Stimulated activated CD8-positive, alpha-beta memory T cell treated with anti-CD3 and anti-CD28 coated beads, Interleukin-12 subunit alpha, Interleukin-12 subunit beta, amount 100 ng/mL, for 24 hours (primary cell): Measurements from ENCODE around the gene SAA4.
"Not testable (repeated sequence)": the region's sequence is repeated elsewhere in the genome, so short reads cannot be mapped to it uniquely, and the experiment has no call there.

Experiments used
- DNase-seq: peaks from one replicate; pipeline ENCODE4 v3.0.0-alpha.2; 2020; ENCODE audit errors: extremely low read depth

The SAA4 gene

DNA sequence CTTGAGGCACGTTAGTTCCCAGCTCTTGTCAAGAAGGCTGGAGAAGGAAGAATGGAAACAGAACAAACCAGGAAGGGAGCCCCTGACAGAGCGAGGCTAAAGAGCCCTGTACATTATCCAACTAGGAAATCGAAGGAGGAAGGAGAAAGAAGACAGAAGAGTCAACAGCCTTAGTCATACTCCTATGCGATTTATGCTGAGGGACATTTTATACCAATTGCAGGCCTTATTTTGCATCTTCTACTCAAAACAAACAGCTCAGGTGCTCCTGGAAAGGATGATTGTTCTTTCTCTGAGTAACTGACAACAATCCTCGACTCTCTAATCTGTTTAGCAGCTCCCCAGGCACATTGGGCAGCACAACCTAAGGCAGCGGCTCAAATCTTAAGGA lies 10.6 kb upstream of the SAA4 start:
- DNase-seq = not testable (repeated sequence)

DNA sequence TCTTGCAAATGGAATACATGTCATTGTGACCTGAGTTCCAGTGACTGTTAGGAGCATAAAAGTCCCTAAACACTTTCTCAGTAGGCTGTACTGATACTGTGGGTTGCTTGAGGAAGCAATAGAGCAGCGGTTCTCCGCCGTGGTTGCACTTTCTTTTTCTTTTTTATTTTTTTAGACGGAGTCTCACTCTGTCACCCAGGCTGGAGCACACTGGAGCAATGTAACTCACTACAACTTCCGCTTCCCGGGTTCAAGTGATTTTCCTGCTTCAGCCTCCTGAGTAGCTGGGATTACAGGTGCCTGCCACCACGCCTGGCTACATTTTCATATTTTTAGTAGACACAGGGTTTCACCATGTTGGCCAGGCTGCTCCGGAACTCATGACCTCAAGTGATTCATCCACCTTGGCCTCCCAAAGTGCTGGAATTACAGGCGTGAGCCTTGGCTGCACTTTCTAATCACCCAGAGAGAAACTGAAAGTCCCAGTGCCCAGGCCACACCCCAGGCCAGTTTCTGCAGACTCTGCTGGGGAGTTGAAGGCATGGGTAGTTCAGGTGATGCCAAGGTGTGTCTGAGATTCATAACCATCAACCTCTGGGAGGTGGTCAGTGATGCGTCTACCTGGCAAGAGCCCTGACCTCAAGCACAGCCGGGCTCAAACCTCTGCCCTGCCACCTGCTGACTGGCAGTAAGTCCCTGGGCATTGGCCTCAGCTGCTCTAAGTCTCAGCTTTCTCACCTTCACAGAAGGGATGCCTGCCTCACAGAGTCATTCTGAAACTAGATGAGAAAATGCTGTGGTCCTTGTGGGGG lies 10.0 kb upstream of the SAA4 start:
- DNase-seq = not testable (repeated sequence)

DNA sequence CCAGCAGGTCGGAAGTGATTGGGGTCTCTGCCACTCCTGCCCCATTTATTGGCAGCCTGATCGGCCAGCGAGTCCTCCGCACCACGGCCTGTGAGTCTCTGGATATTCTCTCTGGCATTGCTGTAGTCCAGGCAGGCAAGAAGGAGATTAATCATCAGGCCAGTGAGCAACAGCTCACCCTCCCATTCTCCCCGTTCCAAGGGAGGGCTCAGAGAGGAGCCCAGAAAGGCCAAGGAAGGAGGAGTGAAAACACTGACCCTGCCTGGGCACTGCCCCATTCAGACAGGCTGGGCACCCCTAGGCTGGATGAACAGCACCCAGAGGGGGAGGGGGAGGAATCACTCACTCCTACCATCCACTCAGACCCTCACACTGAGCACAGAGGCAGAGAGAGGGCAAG lies 8.8 kb upstream of the SAA4 start:
- no peak for DNase-seq

DNA sequence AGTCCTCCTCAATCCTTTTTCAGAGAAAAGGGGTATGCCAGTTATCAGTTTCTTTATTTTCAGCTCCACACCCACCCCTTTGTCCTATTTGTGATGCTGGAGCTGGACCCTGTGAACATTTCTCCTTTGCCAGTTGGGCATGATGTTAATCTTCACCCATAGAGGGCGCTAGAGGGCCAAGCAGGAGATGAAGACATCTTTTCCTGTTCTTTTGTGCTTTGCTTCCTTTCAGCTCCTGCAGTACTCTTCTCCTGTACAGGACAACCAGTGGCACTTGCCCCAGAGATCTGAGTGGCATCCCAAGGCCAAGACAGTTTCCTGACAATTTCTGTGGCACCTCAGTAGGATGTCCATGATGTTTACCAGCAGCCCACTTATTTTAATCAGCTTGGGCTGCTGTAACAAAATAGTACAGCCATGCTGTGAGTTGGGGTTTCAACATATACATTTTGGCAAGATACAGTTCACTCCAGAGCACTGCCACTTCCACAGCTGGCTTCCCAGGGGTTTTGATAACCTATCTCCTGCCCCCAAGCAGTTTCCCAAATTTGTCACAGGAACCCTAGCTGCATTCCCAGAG lies 7.3 kb upstream of the SAA4 start:
- no peak for DNase-seq

DNA sequence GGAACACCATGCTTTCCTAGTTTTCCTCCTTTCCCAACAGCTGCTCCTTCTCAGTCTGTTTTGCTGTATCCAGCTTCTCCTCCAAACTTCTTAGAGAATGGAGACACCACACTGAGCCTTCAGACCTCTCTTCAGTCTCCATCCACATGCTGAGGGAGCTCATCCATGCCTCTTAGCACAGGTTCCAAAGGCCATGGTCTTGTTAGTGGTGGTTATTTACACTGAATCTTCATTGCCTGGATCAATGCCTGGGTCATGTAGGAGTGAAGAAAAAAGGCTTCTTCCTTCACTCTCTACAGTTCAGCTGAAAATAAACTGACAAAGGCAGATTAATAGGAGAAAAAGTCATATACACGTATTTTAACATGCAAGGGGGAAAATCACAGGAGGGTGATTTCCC lies 3.1 kb upstream of the SAA4 start:
- DNase-seq = no peak

DNA sequence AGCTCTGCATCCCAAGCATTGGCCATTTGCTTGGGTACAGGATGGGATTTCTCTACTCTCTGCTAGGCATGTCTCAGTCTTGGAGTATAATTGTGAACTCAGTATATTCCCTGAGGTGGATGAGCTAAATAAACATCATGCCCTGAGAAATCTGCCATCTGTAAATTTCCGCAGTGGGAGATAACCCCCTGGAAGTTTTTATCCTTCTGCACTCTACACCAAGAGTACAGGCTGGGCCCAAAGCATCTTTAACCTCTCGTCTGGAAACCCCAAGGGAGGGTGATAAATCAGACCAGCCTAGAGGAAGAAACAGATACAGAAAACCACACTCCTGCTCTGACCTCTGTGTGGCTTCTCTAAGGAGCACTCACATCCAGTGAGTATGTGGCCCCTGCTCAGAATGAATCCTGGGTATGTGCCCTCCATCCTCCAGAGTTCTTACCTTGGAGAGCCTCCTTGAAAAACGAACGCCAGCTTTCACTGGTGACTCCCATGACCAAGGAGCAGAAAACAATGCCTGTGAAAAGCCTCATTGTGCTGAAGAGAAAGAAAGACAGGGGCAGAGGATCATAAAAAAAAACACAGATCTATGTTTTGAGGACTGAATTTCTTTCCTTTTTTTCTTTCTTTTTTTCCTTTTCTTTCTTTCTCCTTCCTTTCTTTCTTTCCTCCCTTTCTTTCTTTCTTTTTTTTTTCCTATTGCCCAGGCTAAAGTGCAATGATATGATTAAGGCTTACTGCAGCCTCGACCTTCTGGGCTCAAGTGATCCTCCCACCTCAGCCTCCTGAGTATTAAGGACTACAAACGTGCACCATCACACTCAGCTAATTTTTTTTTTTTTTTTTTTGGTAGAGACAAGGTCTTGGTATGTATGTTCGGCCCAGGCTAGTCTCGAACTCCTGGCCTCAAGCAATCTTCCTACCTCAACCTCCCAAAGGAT lies 938 bp downstream of the SAA4 start:
- DNase-seq = no peak

DNA sequence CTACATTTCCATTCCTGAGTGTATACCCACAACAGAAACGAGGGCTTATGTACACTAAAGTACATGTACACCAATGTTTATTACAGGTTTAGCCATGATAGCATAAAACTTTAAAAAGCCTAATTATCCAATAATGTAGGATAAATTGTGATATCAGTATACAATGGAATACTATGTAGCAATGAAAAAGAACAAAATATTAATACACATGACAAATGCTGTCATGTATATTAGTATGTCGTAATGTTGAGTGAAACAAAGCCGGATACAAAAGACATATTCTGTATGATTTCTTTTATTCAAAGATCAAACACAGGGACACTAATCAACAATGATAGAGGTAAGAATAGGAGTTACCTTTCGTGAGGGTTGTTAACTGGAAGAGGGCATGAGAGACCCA lies 2.7 kb downstream of the SAA4 start:
- no peak for DNase-seq

DNA sequence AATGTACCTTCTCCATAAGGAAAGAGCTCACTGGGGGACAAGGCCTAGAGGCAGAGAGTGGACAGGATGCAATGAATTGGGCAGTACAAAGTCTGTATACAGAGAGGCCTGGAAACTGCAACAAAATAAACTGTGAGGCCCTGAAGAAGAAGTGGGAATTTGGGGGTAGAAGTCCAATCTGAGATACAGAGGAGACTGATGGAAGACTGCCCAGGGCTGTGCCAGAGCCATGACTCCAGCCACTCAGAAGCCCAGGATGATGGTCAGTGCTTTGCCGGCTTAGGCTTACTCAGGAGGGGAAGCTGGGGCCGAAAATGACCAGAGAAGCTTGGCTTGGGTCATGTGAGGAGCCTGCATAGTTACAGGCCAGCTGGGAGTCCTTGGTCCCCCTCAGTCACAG lies 5.7 kb downstream of the SAA4 start:
- no peak for DNase-seq

DNA sequence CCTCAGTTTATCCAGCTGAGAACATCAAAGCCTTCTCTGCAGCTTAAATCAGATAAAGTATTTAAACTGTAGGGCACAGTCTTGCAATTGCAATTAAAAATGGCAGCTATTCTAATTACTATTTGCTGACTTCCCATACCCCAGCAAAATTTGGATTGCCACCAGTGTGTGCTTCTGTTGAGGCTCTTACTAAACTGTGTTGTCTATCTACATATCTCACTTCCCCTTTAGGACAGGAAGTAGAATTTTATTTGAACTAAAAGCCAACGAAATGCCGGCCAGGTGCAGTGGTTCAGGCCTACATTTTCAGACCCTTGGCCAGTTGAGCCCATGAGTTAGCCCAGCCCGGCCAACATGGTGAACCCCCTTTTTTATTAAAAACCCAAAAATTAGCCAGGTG lies 7.1 kb downstream of the SAA4 start:
- DNase-seq = no peak

DNA sequence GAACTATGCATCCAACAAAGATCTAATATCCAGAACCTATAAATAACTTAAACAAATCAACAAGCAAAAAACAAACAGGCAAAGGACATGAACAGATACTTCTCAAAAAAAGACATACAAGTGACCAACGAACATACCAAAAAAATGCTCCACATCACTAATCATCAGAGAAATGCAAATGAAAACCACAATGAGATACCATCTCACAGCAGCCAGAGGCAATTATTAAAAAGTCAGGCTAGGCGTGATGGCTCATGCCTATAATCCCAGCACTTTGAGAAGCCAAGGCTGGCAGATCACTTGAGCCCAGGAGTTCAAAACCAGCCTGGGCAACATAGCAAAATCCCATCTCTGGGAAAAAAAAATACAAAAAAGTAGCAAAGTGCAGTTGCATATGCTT lies 10.7 kb downstream of the SAA4 start:
- no peak for DNase-seq

DNA sequence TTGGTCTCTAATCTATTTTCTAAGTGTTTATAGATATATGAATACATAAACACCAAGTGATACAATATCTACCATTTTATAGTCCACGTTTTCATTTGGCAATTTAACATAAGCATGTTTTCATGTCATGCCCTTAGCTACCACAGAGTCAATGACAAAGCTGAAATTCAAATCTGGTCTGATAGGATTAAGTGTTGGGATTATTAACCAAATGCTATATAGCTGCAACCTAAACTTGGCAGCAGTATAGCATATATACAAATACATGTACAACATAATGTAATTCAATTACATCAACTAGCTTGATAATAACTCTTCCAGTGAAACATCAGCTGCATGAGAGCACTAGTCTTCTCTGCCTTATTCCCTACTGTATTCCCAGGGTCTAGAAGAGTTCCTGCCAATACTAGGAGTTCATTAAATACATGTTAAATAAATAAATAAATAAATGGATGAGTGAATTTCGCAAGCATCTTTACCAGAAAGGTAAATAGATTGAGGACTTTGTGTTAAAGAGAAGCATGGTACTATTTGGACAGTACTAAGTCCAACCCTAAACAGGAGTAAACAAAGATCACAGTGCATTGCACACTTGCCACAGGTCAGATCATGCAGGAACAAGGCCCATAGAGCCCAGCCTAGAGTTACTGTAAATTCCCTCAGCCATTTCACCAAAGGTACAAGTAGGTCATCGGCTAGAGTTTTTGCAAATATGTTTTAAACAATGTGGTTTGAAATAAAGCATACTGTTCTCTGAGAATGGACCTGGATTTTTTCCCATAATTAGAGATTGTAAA lies 12.8 kb downstream of the SAA4 start:
- DNase-seq = no peak

DNA sequence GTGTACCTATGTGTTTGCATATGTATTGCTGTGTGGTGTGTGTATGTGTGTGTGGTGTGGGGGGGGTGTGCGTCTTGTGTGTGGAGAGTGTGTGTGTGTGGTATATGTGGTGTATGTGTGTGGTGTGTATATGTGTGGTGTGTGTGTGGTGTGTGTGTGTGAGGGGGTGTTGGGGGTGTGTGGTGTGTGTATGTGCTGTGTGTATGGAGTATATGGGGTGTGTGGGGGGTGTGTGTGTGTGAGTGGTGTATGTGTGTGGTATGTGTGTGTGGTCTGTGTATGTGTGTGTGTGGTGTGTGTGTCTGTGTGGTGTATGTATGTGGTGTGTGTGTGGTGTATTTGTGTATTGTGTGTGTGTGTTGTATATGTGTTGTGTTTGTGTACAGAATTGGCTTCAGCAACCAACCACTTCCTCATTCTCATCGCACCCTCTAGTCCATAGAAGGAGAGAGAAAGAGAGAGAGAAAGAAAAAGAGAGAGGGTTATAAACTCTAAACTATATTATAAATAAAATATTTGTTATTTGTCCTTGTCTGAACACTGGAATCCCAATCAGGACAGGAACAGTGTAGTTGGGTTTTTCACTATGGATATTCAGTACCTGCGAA lies 13.7 kb downstream of the SAA4 start:
- no peak for DNase-seq

DNA sequence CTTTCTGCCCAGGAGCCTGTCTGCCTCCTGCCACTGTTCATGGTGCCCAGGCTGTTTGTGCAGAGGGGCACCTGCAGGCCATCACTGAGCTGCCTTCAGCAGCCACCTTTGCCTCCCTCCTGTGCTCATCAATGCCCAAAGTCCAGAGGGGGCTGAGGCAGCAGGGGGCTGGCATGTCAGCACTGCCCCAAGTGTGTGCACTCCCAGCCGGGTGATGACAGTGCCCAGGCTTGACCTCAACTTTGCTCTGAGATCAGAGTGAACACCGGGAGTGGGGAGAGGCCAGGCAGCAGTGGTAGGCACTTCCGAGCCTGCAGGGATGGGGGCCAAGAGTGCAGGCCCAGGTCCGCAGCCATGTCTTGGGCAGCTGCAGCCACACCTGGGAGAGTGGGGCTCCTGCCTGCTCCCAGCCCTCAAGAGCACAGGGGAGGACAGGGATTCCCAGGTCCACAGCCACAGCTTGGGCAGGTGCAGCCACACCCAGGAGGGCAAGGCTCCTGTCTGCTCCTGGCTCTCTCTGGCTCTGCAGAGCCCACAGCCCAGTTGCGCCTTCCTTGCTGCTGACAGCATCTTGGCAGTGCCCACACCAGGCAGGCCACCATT lies 15.2 kb downstream of the SAA4 start:
- no peak for DNase-seq

DNA sequence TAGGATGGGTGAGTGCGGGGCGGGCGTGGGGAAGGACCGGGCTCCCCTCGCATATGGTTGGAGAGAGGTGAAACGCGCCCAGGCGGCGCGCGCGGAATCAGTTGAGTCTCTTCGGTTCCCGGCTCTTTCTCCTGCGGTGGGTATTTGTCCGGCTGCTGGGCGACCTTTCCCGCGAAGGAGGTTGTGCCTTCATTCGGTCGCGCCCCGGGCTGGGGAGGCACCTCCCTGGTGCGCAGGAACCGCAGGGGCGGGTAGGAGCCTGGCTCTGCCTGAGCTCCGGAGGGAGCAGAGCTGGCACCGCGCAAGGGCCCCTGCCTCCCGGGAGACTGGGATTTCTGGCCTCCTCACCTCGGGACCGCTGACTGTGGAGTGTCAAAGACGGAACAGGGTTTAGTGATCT lies 27.5 kb downstream of the SAA4 start:
- DNase-seq = no peak

DNA sequence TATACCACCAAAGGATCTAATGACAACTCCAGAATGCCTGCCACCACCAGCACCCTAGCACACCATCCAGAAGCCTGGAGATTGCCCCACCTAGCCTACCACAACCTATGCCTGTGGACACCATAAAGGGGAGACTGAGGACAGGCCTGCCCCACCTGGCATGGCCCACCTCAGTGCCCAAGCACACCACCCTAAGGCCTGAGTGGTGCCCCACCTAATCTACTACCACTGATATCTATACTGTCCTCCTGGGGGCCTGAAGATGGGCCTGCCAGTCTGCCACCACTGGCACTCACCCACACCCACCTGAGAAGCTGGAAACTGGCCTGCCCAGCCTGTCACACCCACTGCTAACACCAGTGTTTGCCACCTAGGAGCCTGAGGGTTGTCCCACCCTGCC lies 31.8 kb downstream of the SAA4 start:
- no peak for DNase-seq

DNA sequence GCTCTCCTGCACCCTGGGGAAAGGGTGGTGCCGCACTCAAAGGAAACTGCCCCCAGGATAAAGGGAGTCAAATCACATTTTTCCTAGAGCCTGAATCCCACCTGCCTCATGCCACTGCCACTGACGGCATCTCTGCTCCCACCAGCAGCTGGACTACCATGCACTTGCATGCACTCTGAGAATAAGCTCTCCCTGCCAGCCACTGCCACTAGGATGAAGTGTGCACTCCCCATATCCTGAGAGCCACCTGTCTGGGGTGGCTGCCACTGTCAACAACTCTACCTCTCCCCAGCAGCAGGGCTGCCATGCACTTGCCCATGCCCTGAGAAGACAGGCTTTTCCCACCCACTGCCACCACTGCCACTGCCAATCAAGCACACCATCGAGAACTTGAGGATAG lies 32.4 kb downstream of the SAA4 start:
- no peak for DNase-seq

DNA sequence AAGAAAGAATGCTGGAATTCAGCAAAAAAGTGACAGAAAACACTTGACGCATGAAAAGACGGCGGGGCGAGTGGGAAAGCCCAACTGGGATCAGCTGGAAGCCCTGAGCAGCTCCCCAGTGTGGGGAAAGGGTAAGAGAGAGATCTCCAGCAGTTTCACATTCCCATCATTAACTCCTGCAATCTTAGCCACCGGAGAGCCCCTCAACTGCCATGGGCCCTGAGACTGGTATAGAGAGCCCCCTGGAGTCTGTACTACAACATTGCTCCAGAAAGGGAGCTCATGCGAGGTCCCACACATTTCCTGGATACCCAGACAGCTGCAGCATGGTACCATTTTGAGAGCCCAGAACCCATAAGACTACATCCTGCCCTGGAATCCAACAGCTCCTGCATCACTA lies 32.9 kb downstream of the SAA4 start:
- no peak for DNase-seq

DNA sequence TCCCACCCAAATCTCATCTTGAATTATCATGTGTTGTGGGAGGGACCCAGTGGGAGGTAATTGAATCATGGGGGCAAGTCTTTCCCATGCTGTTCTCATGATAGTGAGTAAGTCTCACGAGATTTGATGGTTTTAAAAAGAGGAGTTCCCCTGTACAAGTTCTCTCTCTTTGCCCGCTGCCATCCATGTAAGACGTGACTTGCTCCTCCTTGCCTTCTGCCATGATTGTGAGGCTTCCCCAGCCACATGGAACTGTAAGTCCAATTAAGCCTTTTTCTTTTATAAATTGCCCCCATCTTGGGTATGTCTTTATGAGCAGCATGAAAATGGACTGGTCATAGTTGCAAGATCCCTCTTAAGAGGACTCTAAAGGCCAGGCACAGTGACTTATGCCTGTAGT lies 38.9 kb downstream of the SAA4 start:
- DNase-seq = not testable (repeated sequence)

DNA sequence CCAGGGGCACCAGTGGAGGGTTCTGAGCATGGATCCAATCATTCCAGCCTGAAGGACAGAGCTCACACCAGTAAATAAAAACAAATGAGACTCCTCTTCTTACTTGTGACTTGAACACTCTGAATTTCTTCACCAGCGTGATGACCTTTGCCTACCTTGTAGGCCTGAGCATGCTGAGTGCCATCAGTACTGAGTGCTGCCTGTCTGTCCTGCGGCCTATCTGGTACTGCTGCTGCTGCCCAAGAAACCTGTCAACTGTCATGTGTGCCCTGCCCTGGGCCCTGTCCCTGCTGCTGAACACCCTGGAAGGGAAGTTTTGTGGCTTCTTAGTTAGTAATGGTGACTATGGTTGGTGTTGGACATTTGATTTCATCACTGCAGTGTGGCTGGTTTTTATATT lies 40.1 kb downstream of the SAA4 start:
- DNase-seq = no peak

DNA sequence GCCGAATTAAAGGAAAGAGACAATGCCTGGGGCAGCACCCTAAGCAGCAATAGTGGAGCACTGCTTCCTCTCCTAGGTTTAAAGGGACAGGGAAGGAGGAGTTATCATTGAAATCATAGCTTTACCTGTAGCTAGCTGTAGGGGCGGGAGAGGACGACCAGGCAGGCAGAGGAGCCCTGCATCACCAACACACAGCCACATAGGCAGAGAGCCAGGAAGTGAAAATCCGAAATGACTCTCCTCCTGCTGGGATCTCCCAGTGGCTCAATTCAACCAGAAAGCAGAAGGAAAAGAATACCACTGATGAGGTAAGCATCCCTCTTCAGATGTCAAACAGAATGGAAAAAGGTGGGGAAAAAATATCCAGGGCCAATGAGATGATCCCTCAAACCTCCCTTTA lies 43.6 kb downstream of the SAA4 start:
- DNase-seq = no peak

DNA sequence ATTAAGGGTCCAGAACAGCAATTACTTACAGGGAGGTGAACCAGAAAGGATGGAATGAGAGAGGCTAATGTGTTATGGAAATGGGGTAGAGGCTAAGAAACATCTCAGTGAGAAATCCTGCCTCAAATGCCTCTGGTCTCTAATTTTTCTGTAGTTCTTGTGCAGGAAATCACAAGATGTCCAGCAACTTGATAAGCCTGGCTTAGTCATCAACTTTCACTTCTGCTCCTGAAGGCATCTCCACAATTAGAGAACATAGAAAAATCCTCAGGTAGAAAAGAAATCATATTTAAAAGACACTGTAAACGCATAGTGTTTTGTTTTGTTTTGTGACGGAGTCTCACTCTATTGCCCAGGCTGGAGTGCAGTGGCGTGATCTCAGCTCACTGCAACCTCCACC lies 45.2 kb downstream of the SAA4 start:
- DNase-seq = no peak
